Prostate gland (tissue), 2 donors: ENCODE measurements around the gene BBS2. TPM values are rescaled to one million over a fixed set of nuclear protein-coding genes. Genes with fewer than 3 reads are reported as not detected.

Experiments used
- DNase-seq: peaks from one replicate; pipeline ENCODE4 v3.0.0-alpha.2; 2019; ENCODE audit warnings: low spot score
- H3K27ac ChIP-seq, 2 donors: fragments of 200-600 bp; sonication (generic); 2 replicates each; pipeline ENCODE4 v1.5.1; 2017 to 2019
- H3K27me3 ChIP-seq: fragments of 200-600 bp; sonication (generic); replicated peaks from 2 replicates; pipeline ENCODE4 v1.5.1; 2019; ENCODE audit not compliant: insufficient read depth
- H3K36me3 ChIP-seq, 2 donors: fragments of 200-600 bp; sonication (generic); 1 replicate in 1 of 2; 2 replicates in 1 of 2; pipeline versions ENCODE4 v1.5.1 to v1.8.1; 2017 to 2019
- H3K4me1 ChIP-seq: fragments of 200-600 bp; sonication (generic); replicated peaks from 2 replicates; pipeline ENCODE4 v1.5.1; 2019
- H3K4me3 ChIP-seq, 2 donors: fragments of 200-600 bp; sonication (generic); 2 replicates each; pipeline ENCODE4 v1.5.1; 2017 to 2019
- H3K9me3 ChIP-seq: fragments of 200-600 bp; sonication (generic); 2 replicates; pipeline ENCODE4 v1.5.1; 2017
- POLR2A ChIP-seq: fragments of 450-650 bp; IDR thresholded peaks from one replicate; pipeline ENCODE4 v1.6.1; 2016; ENCODE audit warnings: antibody characterized with exemption, mild to moderate bottlenecking
- POLR2AphosphoS5 ChIP-seq: sonication (generic); formaldehyde crosslinking; IDR thresholded peaks from one replicate; pipeline ENCODE4 v1.6.1; 2017; ENCODE audit warnings: antibody characterized with exemption
- WGBS: methylation state at CpG from one replicate; pipeline ENCODE4 v1.1.5; 2018; 5-methylcytosine and 5-hydroxymethylcytosine counted together
- intact Hi-C: fragments of 100-400 bp; cut with DNase I; formaldehyde crosslinking; loops from one replicate; pipeline ENCODE4 v1.14.2; 2022
- total RNA-seq, 2 donors: library from RNA; depleted of rRNA; stranded (reverse); fragments of >200 nt; gene quantifications; one replicate each; pipeline ENCODE4 v1.1.0, GENCODE V29; 2016
- TF ChIP-seq, protein P1 (sequence below), 4 experiments: fragments of 200-600 bp in 2 of 4; fragments of 450-650 bp in 2 of 4; sonication (generic) in 2 of 4; IDR thresholded peaks; 1 replicate in 3 of 4; 2 replicates in 1 of 4; pipeline ENCODE4 v1.5.1; 2016 to 2019; ENCODE audit warnings: antibody characterized with exemption in 4 of 4, mild to moderate bottlenecking in 2 of 4, moderate library complexity in 2 of 4

BBS2 gene
- total RNA-seq, 2 donors from 2014 or later, result 68.9 to 70.5 TPM

DNA sequence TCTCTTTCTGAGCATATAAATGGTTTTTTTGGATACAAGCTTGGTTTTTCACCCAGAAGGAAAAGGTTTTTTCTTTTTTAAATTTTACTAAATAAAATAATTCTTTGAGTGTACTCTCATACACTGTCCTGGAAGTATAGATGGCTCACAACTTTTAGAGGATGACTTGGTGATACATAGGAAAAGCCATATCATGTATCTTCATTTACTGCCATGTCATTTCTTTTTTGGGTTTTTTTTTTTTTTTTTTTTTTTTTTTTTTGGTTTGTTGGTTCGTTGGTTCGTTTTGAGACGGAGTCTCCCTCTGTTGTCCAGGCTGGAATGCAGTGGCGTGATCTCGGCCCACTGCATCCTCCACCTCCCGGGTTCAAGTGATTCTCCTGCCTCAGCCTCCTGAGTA, 56.7 kb downstream of the BBS2 start:
- intact Hi-C loops, result no loop called here
- TF ChIP-seq POLR2AphosphoS5 (no peak), POLR2A (no peak)
- TF ChIP-seq, protein P1, sequence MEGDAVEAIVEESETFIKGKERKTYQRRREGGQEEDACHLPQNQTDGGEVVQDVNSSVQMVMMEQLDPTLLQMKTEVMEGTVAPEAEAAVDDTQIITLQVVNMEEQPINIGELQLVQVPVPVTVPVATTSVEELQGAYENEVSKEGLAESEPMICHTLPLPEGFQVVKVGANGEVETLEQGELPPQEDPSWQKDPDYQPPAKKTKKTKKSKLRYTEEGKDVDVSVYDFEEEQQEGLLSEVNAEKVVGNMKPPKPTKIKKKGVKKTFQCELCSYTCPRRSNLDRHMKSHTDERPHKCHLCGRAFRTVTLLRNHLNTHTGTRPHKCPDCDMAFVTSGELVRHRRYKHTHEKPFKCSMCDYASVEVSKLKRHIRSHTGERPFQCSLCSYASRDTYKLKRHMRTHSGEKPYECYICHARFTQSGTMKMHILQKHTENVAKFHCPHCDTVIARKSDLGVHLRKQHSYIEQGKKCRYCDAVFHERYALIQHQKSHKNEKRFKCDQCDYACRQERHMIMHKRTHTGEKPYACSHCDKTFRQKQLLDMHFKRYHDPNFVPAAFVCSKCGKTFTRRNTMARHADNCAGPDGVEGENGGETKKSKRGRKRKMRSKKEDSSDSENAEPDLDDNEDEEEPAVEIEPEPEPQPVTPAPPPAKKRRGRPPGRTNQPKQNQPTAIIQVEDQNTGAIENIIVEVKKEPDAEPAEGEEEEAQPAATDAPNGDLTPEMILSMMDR (IDR thresholded peaks at IDR 0.05), result no peak
- Histone ChIP-seq H3K36me3 (peaks cover 0 to 15% of the 10 kb centered on the region in 2 donors), H3K4me3 (no peak overlapping the region), H3K4me1 (no peaks in the 10 kb centered on the region), H3K9me3 (no peaks in the 10 kb centered on the region), H3K27me3 (no peaks in the 10 kb centered on the region), H3K27ac (no peak overlapping the region)
- DNase-seq, result no peak
- WGBS, result 97% methylated on average over 6 of the region's 6 CpGs

DNA sequence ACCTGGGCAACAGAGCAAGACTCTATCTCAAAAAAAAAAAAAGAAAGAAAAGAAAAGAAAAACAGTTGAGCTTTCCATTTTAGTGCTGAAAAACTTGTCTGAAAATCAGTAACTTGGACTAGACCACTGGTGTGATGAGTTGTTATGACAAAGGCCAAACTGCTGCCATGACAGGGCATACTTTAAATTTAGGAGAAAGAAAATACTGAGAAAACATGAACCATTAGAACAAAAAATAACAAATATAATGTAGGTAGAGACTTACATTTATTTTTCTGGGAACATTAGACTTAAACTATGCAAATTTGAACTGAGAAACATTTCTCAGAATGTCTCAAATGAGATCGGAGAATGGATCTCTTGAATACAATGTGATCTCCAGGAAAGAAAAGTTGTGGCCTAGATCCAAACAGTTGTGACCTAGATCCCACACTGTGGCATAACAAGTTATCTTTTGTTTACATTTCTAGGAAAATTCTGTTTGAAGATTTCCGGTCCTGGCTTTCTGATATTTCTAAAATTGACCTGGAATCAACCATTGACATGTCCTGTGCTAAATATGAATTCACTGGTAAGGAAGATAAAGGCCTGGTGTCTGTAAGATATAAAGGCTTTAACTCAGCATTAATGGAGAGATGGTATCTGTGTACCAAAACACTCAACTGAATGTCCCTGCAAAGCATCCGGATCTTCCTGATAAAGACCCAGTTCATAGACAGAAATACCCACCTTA, 57.6 kb downstream of the BBS2 start:
- TF ChIP-seq POLR2A, result no peak

GRCh38 chr16:56460101-56460500, 59.7 kb downstream of the BBS2 start:
- intact Hi-C loops, result no loop called here
- Histone ChIP-seq H3K27ac (no peak overlapping the region), H3K36me3 (no peaks in the 10 kb centered on the region), H3K27me3 (no peaks in the 10 kb centered on the region), H3K9me3 (no peaks in the 10 kb centered on the region), H3K4me3 (no peak overlapping the region), H3K4me1 (no peaks in the 10 kb centered on the region)
- TF ChIP-seq POLR2A (no peak), POLR2AphosphoS5 (no peak)
- TF ChIP-seq, protein P1 (IDR thresholded peaks at IDR 0.05), result no peak
- 85% methylated on average over 2 of the region's 2 CpGs for WGBS
- no peak for DNase-seq

More for the DNA sequence above, 57.6 kb downstream of the BBS2 start:
- WGBS, result 57% methylated on average over 3 of the region's 3 CpGs
- Histone ChIP-seq H3K27me3 (no peaks in the 10 kb centered on the region), H3K36me3 (peaks cover 0 to 9% of the 10 kb centered on the region in 2 donors), H3K4me3 (no peak overlapping the region), H3K27ac (no peak overlapping the region), H3K4me1 (no peaks in the 10 kb centered on the region), H3K9me3 (no peaks in the 10 kb centered on the region)
- intact Hi-C loops, result no loop called here
- no peak for DNase-seq

GRCh38 chr16:56457927-56458470, 61.8 kb downstream of the BBS2 start:
- no peaks in the 10 kb centered on the region for H3K27me3 ChIP-seq
- no peak overlapping the region for H3K27ac ChIP-seq
- H3K4me3 ChIP-seq, result no peak overlapping the region
- no peaks in the 10 kb centered on the region for H3K36me3 ChIP-seq
- intact Hi-C loops, result no loop called here
- no peaks in the 10 kb centered on the region for H3K9me3 ChIP-seq
- 88% methylated on average over 6 of the region's 6 CpGs for WGBS
- no peak for TF ChIP-seq POLR2A
- TF ChIP-seq POLR2AphosphoS5, result no peak
- TF ChIP-seq, protein P1 (IDR thresholded peaks at IDR 0.05), result no peak
- H3K4me1 ChIP-seq, result no peaks in the 10 kb centered on the region
- DNase-seq, result no peak

- DNase-seq, result peak; percentile 14
- Histone ChIP-seq H3K4me3 (peak overlapping the region; percentile 75 to 91), H3K36me3 (no peaks in the 10 kb centered on the region), H3K27ac (peak overlapping the region; percentile 72 to 78), H3K4me1 (no peaks in the 10 kb centered on the region), H3K27me3 (no peaks in the 10 kb centered on the region), H3K9me3 (no peaks in the 10 kb centered on the region)
- no peak for TF ChIP-seq POLR2A
- TF ChIP-seq POLR2AphosphoS5, result no peak
- TF ChIP-seq, protein P1 (IDR thresholded peaks at IDR 0.05), result no peak
- 3% methylated on average over 31 of the region's 31 CpGs for WGBS
- intact Hi-C loops, result no loop called here
Measured at GRCh38 chr16:56451753-56452689, 67.8 kb downstream of the BBS2 start.
